ENCODE measurements around the gene OBP2A. TPM values are rescaled to one million over a fixed set of nuclear protein-coding genes. Genes with fewer than 3 reads are reported as not detected.

Gene OBP2A
- total RNA-seq, 1 experiment from 2014 or later = not detected

GRCh38 chr9:135500525-135501260, 45.2 kb upstream of the OBP2A start, which contains the start of gene MRPS2 (continued):
- no peak for TF ChIP-seq ZNF532 (CRISPR knock-in tag; IDR thresholded peaks at IDR 0.05; ENCODE audit: borderline replicate concordance)
- TF ChIP-seq IRF1 (CRISPR knock-in tag; IDR thresholded peaks at IDR 0.05) = peak; percentile 76
- TF ChIP-seq STAT6 (CRISPR knock-in tag; conservative IDR thresholded peaks at IDR 0.05; ENCODE audit: low read depth) = 0 out of 2 replicates have a peak, but pooled peaks have one; percentile 85

- CTCF ChIA-PET = no interaction called here
- Mint-ChIP-seq H3K9me3 (no peaks in the 10 kb centered on the region), H3K27ac (peak overlapping the region; percentile 76), H3K4me3 (peak overlapping the region; percentile 80), H3K27me3 (ENCODE audit: low read depth) (no peaks in the 10 kb centered on the region), H3K36me3 (peaks cover 21% of the 10 kb centered on the region), H3K4me1 (peaks cover 13% of the 10 kb centered on the region)
- POLR2A ChIA-PET = no interaction called here
- DNase-seq (ENCODE audit: low spot score) (no peak), ATAC-seq (peak; percentile 10)
- no peak for TF ChIP-seq ZNF423 (CRISPR knock-in tag; IDR thresholded peaks at IDR 0.05)
- TF ChIP-seq MYBL2 (CRISPR knock-in tag; IDR thresholded peaks at IDR 0.05) = 0 out of 2 replicates have a peak, but pooled peaks have one; percentile 17
- no peak for TF ChIP-seq CREB1 (CRISPR knock-in tag; IDR thresholded peaks at IDR 0.05)
Measured at GRCh38 chr9:135501261-135502167, 44.4 kb upstream of the OBP2A start.

- Mint-ChIP-seq H3K9me3 (no peaks in the 10 kb centered on the region), H3K4me1 (peaks cover 13% of the 10 kb centered on the region), H3K36me3 (peaks cover 21% of the 10 kb centered on the region), H3K27me3 (ENCODE audit: low read depth) (no peaks in the 10 kb centered on the region), H3K27ac (peak overlapping the region; percentile 36), H3K4me3 (peak overlapping the region; percentile 80)
- ChIA-PET POLR2A (no interaction called here), CTCF (no interaction called here)
- DNase-seq (ENCODE audit: low spot score) (no peak), ATAC-seq (no peak)
- TF ChIP-seq ZNF512 (CRISPR knock-in tag; IDR thresholded peaks at IDR 0.05; ENCODE audit: borderline replicate concordance) = no peak
Measured at GRCh38 chr9:135502168-135502872, 43.6 kb upstream of the OBP2A start.

Measured in WTC11 (cell line).